ENCODE results near the gene H6PD.

H6PD gene

DNA sequence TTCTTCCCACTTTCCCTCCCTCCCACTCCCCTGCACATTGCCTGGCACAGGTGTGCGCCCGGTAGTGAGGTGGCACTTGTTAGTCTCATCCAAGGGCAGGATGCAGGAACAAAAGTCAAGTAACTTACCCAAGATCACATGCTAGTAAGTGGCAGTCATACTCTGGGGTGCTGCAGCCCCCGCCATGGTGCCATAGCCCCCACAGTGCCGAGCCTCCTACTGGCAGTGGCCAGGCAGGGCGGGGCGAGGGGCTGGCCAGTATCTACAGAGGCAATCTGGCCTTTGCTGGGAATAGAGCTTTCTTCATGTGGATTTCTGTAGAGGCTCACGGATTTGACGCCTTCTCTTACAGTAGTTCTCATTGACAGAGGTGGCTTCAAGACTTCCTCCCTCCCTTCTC is 26.9 kb downstream of the H6PD start:
- DNase-seq = no peak

DNA sequence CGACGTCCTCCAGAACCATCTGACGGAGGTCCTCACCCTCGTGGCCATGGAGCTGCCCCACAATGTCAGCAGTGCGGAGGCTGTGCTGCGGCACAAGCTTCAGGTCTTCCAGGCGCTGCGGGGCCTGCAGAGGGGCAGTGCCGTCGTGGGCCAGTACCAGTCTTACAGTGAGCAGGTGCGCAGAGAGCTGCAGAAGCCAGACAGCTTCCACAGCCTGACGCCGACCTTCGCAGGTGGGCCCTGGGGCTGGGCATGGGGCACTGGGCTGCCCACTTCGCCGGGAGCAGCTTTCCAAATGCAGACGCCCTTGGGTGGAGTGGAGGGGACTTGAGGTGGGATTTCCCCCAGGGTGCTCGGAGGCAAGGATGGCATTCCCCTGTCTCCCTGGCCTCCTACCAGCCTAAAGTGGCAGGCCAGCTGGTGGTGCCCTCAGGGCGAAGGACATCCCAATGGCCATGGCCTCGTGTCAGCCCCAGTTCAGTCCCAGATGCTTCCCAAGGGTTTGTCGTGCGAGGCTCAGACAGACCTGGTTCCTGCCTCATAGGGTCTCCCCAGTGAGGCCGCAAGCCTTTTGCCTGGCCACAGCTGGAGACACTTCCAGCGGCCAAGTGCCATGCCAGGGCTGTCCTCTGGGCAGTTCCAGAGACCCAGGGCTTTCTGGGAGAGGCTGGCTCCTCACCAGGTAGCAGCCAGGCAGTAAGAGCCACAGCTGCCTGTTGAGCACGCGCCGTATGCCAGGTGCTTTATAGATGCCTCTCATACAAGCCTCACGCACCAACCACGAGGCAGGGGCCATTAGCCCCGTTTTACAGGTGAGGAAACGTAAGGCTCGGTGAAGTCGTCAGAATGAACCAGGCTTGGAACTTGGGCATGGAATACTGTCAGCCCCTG is 27.8 kb downstream of the H6PD start:
- DNase-seq = no peak

DNA sequence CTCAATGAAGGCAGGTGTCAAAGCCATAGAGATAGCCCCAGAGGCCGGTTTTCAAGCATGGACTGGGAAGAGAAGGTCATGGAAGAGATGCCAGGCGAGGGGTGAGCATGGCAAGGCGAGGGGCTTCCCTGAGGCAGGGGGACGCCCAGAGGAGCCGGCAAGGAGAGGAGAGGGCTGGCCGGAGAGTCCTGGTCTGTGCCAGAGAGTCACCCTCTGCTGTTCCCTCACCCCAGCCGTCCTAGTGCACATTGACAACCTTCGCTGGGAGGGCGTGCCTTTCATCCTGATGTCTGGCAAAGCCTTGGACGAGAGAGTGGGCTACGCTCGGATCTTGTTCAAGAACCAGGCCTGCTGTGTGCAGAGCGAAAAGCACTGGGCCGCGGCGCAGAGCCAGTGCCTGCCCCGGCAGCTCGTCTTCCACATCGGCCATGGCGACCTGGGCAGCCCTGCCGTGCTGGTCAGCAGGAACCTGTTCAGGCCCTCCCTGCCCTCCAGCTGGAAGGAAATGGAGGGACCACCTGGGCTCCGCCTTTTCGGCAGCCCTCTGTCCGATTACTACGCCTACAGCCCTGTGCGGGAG is 28.8 kb downstream of the H6PD start:
- DNase-seq = no peak

DNA sequence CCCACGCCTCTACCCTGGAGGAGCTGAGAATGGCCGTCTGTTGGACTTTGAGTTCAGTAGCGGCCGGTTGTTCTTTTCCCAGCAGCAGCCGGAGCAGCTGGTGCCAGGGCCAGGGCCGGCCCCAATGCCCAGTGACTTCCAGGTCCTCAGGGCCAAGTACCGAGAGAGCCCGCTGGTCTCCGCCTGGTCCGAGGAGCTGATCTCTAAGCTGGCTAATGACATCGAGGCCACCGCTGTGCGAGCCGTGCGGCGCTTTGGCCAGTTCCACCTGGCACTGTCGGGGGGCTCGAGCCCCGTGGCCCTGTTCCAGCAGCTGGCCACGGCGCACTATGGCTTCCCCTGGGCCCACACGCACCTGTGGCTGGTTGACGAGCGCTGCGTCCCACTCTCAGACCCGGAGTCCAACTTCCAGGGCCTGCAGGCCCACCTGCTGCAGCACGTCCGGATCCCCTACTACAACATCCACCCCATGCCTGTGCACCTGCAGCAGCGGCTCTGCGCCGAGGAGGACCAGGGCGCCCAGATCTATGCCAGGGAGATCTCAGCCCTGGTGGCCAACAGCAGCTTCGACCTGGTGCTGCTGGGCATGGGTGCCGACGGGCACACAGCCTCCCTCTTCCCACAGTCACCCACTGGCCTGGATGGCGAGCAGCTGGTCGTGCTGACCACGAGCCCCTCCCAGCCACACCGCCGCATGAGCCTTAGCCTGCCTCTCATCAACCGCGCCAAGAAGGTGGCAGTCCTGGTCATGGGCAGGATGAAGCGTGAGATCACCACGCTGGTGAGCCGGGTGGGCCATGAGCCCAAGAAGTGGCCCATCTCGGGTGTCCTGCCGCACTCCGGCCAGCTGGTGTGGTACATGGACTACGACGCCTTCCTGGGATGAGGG is 29.7 kb downstream of the H6PD start:
- no peak for DNase-seq

DNA sequence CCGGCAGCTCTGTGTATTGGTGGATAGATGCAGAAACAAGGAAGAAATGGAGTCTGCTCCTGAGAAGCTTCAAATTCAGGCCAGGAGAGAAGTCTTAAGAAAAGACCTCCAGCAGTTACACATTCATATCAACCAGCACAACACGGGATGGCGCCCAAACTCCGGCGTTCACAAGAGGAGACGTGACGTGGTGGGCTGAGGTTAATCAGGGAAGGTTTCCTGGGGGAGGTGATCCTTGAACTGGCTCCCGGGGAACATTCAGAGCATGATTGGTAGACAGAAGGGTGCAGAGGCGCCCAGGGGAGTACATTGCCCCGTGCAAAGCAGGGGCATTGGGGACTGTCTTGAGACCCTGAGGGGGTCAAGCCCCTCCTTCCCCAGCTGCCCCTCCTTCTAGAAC is 30.5 kb downstream of the H6PD start:
- DNase-seq = no peak

DNA sequence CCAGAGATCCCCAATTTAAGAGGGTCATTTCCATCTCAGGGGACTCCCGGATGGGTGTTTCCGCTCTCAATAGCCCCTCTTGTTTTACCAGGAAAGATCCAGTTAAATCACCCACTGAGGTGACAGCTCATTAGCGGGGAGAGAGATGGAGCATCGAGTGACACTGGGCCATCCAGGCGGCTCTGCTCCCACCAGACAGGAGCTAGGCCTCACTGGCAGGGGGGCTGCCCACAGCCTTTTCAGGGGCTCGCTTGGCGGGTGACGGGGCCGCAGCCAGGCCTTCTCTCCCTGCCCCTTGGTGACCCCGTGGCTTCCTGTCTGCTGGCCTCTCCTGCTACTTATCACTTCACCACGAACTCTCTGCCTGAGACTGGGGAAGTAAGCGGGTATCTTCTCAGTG is 31.4 kb downstream of the H6PD start:
- DNase-seq = no peak

DNA sequence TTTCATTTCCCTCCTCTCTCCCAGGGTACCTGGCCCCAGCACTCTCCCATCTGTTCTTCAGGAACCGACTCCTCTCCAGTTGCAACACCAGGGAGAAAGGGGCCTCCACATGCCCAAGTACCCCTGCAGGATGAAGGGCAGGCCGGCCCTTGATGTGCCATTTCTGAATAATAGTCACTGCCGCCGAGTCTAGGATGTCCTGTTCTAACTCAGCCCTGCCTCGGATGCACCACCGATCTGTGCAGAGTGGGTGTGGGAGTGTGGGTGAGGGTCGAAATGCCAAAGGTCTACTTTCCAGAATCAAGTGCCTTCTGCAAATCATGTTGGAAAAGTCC is 32.7 kb downstream of the H6PD start:
- no peak for DNase-seq

DNA sequence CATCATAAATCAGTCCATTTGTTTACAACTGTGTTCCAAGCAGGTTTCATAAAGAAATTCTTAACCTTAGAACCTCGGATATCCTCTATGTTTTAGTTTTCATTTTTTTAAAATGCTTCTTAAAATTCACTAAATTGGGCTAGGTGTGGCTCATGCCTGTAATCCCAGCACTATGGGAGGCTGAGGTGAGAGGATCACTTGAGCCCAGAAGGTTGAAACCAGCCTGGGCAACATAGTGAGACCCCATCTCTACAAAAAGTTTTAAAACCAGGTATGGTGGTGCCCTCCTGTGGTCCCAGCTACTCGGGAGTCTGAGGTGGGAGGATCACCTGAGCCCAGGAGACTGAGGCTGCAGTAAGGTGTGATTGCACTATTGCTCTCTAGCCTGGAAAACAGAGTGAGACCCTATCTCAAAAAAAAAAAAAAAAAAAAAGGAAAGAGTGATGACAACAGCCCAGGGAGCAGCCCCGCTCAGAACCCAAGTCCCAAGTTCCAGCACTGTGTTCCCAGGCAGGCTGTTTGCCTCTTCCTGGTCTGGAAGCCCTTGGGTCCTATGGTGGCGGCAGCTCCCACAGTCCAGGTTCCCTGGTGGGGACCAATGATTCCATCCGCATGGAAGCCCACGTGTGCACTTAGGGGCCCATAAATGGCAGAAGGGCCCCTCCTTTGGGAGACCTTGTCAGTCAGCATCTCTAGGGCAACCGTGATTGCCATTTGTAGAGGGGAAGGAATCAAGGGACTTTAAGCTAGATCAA is 33.4 kb downstream of the H6PD start:
- DNase-seq = no peak

DNA sequence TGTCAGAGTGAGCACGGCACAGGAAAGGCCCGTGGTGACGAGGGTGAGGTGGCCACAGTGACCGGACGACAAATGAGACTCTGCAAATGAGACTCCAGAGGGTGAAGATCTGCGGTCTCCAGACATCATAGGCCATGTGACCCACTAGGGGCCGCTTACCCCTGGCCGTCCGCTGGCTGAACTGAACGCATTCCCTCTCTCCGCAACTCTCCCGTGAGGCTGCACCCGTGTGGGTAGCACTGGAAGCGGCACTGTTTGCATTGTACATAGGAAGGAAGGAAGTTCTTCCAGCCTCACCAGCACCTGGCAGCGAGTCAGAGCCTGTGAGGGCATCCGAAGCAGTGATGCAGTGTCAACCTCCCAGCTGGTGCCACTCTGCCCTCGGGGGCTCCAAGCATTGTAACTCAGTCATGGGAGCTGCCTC is 34.5 kb downstream of the H6PD start:
- DNase-seq = no peak

DNA sequence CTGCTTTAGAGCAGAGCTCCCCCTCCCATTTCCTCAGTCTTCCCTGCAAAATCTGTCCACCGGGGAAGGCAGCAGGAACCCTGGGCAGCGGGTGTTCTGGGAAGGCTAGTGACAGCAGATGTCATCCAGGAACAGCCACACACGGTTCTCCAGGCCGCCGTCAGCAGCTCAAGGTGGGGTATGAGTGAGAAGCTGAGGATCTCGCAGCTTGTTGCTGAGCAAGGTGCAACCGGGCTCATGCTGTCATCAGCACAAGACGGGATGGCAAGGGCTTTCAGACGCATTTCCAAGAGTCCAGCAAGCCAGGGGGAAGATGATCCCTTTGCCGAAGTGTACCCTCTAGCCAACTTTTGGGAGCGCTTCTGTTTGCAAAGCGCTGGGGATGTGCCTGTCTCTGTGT is 35.1 kb downstream of the H6PD start:
- no peak for DNase-seq

DNA sequence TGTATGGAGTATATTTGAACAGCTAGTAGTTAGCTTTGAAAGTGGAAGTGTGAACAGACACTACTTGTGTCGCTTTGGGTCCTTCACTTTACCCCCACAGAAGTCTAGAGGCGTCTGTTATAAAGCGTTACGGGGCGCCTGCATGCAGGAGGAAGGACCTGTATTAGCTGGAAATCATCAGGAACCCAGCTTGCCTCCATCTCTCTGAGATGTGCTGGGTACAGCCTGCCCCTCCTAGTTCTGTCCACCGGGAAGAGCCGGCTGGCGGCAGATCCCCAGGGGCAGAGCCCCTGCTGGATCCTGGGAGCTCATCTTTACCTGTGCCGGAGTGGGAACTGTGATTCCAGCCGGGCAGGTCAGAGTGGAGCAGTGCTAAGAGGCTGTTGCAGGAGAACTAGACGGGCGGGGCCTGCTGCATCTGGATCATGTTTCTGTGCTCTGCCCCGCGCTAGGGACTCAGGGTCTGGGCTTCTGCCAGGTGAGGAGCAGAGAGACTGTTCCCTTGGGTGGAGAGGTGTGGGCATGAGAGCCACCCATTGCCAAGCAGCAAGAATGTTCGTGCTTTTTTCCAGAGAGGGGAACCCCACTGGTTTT is 35.8 kb downstream of the H6PD start:
- no peak for DNase-seq

DNA sequence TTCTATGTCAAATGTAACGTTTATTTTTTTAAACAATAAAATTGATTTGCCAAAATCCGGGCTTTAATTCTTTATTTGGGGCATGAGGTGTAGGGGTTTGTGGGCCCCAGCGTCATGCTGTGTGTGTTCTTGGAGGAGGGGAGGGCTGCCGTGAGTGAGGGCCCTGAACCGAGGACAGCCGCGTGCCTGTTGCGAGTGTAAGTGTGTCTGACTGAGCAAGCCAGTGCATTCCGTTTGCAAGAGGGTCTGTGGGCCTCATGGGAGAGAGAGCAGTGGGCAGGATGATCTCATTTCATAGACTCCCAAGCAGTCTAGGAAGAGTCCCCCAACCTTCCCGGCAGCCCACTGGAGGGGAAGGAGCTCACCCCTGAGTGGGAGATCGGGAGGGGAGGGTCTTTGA is 36.7 kb downstream of the H6PD start:
- no peak for DNase-seq

DNA sequence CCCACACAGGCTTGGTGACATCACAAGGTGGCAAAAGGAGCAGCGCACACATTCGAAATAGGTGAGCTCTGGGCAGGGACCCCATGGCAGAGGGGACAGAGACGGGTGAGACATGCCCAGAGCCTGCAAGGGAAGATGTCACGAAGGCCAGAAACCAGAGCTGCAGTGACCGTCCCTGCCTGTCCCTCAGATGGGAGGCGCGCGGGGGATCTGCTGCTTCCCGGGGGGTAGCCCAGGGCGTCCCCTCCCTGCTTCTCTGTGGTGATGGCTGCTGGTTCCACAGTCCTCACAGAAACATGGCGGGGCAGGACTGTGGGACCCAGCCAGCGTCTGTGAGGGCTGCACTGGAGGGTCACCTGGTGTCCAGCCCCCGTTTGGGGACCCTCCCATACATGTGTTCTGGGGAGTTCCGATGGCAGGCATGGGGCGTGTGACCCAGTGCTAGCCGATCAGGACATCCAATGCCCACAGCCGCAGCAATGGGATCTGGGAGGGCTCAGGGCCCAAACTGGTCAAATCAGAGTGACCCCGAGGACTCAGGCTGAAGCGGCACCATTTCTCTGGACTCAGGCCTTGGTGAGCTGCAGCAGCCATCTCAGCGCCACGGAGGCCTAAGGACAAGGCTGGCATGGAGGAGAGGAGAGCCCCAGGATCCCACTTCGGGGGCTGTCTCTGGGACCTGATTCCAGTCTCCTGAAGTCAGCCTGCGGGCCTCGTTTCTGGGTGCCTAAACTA is 37.5 kb downstream of the H6PD start:
- DNase-seq = no peak

DNA sequence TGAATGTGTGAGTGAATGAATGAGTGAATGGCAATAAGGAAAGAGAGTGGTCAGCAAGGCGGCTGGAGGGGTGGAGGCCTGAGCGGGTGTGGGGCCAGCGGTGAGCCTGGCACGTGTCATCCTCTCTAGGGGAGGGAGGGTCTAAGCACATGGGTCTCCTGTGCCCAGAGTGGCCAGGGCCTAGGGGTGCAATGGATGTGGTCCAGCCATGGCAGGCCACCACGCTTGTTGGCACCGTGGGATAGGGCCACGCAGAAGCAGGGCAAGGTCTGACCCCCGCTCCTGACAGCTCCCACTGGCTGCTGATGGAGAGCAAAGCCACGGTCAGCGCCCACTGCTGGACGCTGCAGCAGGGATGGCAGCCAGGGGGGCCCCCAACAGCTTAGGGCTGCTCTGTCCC is 38.6 kb downstream of the H6PD start:
- DNase-seq = no peak

DNA sequence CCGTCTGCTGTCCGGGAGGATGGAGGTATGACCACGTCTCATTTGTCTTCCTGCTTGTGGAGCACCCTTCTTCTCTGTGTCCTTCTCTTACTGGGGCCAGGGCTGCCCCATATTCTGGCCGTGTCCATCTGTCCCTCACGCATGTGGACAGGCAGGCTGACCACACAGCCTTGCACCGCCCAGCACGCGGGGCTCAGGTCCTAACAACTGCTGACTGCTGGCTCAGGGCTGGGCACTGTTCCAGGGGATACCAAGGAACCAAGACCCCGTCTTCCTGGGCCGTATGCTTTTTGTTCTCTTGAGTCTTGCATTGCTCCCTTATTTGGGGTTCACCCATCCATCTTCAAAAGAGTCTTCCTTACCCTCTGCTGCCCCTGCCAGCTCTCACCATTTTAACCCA is 40.6 kb downstream of the H6PD start:
- no peak for DNase-seq

DNA sequence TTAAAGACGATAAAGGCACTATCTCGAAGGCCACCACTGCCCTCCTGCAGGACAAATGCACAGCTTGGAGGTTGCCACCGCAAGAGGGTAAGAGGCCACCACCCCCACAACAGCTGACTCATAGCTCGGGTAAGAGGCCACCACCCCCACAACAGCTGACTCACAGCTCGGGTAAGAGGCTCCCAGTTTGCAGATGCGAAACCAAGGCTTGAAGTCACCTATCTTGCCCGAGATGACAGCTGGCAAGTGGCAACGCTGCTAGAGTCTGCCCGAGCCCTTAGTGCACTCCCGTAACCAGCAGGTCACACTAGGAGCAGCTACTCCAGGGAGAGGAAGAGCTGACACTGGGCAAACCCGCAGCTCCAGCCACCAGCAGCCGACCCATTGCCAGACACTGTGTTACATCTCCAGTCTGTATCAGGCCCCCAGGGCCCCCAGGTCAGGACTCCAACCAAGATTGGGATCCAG is 41.0 kb downstream of the H6PD start:
- no peak for DNase-seq

DNA sequence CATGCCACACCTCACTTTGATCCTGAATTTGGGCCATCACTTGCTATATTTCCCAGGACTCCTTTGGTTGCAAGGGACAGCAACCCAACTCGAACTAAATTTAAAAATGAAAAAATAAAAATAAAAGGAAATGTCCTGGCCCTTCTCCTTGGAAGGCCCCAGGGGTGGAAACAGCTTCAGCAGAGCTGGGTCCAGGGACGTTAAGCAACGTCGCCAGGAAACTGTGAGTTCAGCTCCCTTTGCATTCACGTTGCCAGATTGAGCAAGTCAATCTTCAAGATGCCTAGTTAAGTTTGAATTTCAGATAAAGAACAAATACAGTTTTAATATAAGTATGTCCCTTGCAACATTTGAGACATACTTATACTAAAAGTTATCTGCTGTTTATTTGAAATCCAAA is 43.5 kb downstream of the H6PD start:
- no peak for DNase-seq

DNA sequence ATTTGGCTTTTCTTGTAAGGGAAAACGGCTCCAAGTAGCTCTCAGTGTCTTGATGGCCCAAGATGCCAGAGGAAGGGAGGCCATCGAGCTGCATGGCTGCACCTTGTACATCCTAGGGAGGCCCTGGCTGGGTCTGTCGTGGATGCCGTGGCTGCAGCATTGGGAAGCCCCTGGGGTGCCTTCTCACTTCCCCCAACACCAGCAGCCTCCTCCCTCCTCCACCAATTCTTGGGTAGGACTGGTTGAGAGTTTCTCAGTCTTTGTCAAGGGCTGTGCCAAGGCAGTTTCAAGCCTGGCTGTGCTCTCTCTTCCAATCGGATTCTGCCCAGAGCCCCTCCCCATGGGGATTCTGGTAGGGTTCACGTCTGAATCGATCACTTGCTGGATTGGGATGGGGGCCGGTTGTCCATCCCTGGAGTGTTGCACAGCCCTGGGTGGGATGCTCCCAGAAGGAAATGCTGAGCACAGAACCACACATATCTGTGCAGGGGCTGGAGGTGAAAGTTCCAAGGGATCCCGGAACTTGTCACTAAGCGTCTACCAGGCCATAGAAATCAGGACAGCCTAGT is 44.1 kb downstream of the H6PD start:
- DNase-seq = no peak

DNA sequence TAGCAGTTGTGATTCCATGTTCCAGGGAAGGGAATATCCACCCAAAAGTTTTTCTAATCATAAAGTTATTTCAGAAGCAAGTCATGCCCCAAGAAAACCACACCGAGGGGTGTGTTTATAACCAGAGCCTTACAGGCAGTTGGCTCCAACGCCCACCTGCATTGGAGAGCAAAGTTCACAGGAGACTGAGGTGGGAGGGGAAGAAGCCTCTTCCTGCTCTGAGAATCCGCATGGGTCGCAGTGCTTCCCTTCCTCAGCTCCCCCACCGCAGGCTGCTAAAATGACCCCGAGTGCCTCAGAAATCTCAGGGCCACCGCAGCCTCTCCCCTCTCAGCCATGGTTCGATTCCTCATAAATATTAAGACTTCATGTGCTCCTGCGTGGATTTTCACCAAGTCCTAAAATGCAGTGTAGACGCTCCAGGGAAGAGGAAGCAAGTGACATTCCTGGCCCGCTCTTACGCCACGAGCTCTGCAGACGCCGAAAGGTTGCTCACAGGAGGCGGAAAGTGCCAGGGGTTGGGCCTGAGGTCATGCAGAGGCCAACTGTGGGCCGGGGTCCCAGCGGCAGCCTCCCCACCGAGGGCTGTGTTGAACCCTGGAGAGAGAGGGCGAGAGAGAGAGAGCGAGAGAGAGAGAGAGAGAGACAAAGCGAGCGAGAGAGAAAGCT is 44.7 kb downstream of the H6PD start:
- DNase-seq = no peak

DNA sequence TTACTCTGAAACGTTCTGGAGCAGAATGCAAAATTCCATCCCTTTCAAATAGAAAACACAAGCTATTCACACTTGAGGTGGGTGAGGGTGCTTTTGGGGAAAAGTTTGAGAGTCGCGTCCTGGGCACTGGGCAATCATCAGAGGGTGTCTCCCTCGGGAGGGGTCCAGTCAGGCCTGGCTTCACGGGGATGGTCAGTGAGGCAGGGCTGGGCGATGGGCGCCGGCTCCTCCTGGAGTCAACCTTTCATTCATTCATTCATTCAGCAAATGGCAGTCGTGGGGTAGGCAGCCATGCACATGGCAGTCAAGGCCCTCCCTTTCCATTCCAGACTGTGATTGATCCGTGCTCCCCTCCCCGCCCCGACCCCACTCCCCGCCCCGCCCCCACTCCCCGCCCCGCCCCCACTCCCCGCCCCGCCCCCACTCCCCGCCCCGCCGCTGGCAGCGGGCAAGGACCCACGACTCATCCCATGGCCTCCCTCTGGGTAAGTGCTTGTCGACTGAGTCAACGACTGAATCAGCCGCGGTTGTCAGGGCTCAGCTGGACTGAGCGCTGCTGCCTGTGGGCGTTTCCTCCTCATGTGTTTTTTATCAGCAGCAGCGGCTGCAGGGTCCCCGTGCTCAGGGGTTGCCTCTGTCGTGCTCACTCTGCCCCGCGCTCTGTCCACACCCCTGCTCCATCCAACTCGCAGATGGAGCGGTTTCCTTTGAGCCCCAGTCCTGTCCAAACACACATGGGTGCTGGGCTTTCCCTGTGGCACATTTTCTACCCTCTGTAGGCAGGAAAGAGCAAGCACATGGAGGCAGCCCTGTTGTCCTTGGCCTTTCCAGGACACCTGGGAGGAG is 45.7 kb downstream of the H6PD start:
- DNase-seq = no peak
